OCI-LY7 (cell line): Measurements from ENCODE around the gene NINJ1. TPM values are rescaled to one million over a fixed set of nuclear protein-coding genes. Genes with fewer than 3 reads are reported as not detected.

Experiments used
- BruUV-seq: library from RNA; stranded (reverse); fragments of 400-500 nt; replicated peaks from 2 replicates; lab custom pipeline; 2021; lab: Mats Ljungman, UMichigan
- CTCF ChIA-PET: fragments of 300-600 bp; sonication (Branson Sonifier 250); formaldehyde crosslinking; loops from one replicate; lab custom pipeline; 2022; ENCODE audit warnings: antibody characterized with exemption; ENCODE audit not compliant: unreplicated experiment; lab: Charles Lee
- POLR2A ChIA-PET: fragments of 300-600 bp; sonication (Branson Sonifier 250); formaldehyde crosslinking; loops from one replicate; lab custom pipeline; 2022; ENCODE audit warnings: antibody characterized with exemption; lab: Charles Lee
- DNase-seq: peaks from one replicate; pipeline ENCODE4 v3.0.0-alpha.2; 2015; ENCODE audit warnings: low spot score
- H2AFZ ChIP-seq: fragments of 200-600 bp; sonication (generic), shearing (Covaris generic); 2 replicates; pipeline ENCODE4 v1.6.1; 2014; ENCODE audit warnings: mild to moderate bottlenecking, antibody characterized with exemption, low read length, moderate library complexity
- H3K27ac ChIP-seq: fragments of 200-600 bp; sonication (generic); 2 replicates; pipeline ENCODE4 v1.5.1; 2014; ENCODE audit warnings: mixed run types, low read depth, mild to moderate bottlenecking, moderate library complexity, low read length, inconsistent platforms; ENCODE audit not compliant: poor library complexity, severe bottlenecking
- H3K36me3 ChIP-seq: fragments of 200-600 bp; sonication (generic); 2 replicates; pipeline ENCODE4 v1.6.1; 2014; ENCODE audit warnings: mild to moderate bottlenecking, antibody characterized with exemption, low read length, moderate library complexity, mixed read lengths; ENCODE audit not compliant: insufficient read depth
- H3K4me1 ChIP-seq: fragments of 200-600 bp; sonication (generic); 2 replicates; pipeline ENCODE4 v1.5.1; 2014; ENCODE audit warnings: mild to moderate bottlenecking, low read length; ENCODE audit not compliant: insufficient read depth, poor library complexity, severe bottlenecking
- H3K4me2 ChIP-seq: fragments of 200-600 bp; sonication (generic); 2 replicates; pipeline ENCODE4 v1.6.1; 2014; ENCODE audit warnings: mild to moderate bottlenecking, low read length
- H3K4me3 ChIP-seq: fragments of 200-600 bp; sonication (generic); 2 replicates; pipeline ENCODE4 v1.5.1; 2014; ENCODE audit warnings: mild to moderate bottlenecking, low read depth, low read length; ENCODE audit not compliant: poor library complexity, severe bottlenecking
- H3K79me2 ChIP-seq: fragments of 200-600 bp; sonication (generic); 2 replicates; pipeline ENCODE4 v1.6.1; 2016; ENCODE audit warnings: low read depth, mild to moderate bottlenecking, low read length, moderate library complexity, mixed read lengths; ENCODE audit not compliant: insufficient read depth
- H3K9me2 ChIP-seq: fragments of 200-600 bp; sonication (generic); 2 replicates; pipeline ENCODE4 v1.6.1; 2016; ENCODE audit warnings: mild to moderate bottlenecking, low read length, mixed read lengths; ENCODE audit not compliant: insufficient read depth
- H3K9me3 ChIP-seq: fragments of 200-600 bp; sonication (generic); 2 replicates; pipeline ENCODE4 v1.6.1; 2014; ENCODE audit warnings: mild to moderate bottlenecking, mixed run types, low read length, mixed read lengths
- H4K20me1 ChIP-seq: fragments of 200-600 bp; sonication (generic); 2 replicates; pipeline ENCODE4 v1.6.1; 2014; ENCODE audit warnings: mild to moderate bottlenecking, antibody characterized with exemption, low read length, moderate library complexity, mixed read lengths; ENCODE audit not compliant: insufficient read depth
- CTCF ChIP-seq: fragments of 200-600 bp; sonication (generic); conservative IDR thresholded peaks from 2 replicates; pipeline ENCODE4 v1.5.1; 2014; ENCODE audit warnings: mild to moderate bottlenecking, antibody characterized with exemption, low read length, moderate library complexity, mixed read lengths
- EZH2phosphoT487 ChIP-seq: fragments of 200-600 bp; sonication (generic); IDR thresholded peaks from 2 replicates; pipeline ENCODE4 v1.6.1; 2018; ENCODE audit warnings: low read depth, borderline replicate concordance, mild to moderate bottlenecking, mixed run types, antibody characterized with exemption, low read length, moderate library complexity, mixed read lengths
- intact Hi-C: fragments of 100-400 bp; cut with micrococcal nuclease; formaldehyde crosslinking; loops from one replicate; pipeline ENCODE4 v1.10.0; 2022; ENCODE audit not compliant: unreplicated experiment
- total RNA-seq, 2 experiments: library from RNA; depleted of rRNA in 1 of 2; stranded (reverse); fragments of >200 nt in 1 of 2; shearing (Covaris generic) in 1 of 2; gene quantifications; 2 replicates each; pipeline ENCODE4 v1.2.3, GENCODE V29; 2014 to 2022

The NINJ1 gene
- total RNA-seq, 2 experiments from 2014 or later = 13.3 to 18.3 TPM

- DNase-seq = no peak
- Histone ChIP-seq H3K4me1 (peaks cover 11% of the 10 kb centered on the region), H3K9me2 (no peaks in the 10 kb centered on the region), H3K36me3 (no peaks in the 10 kb centered on the region), H3K79me2 (no peaks in the 10 kb centered on the region), H3K4me2 (no peak overlapping the region), H3K9me3 (no peaks in the 10 kb centered on the region), H3K4me3 (no peak overlapping the region), H3K27ac (no peak overlapping the region), H4K20me1 (no peaks in the 10 kb centered on the region), H2AFZ (no peak overlapping the region)
- POLR2A ChIA-PET = interaction anchor here (0.6 kb wide), 1 partner anchor 19 kb away, joined by 6 read pairs; no protein-coding TSS in a partner anchor
- CTCF ChIA-PET = no interaction called here
- BruUV-seq = no TSS peak
- intact Hi-C loops = no loop called here
- TF ChIP-seq EZH2phosphoT487 = no peak
- TF ChIP-seq CTCF = no peak
Observed at GRCh38 chr9:93126151-93126781, 7.8 kb downstream of the NINJ1 start.

- H3K27ac ChIP-seq = no peak overlapping the region
- POLR2A ChIA-PET = interaction anchor here (0.6 kb wide), 1 partner anchor 20 kb away, joined by 6 read pairs; no protein-coding TSS in a partner anchor
- H3K79me2 ChIP-seq = no peaks in the 10 kb centered on the region
Observed at GRCh38 chr9:93125331-93125894, 8.6 kb downstream of the NINJ1 start.

More at GRCh38 chr9:93125331-93125894, 8.6 kb downstream of the NINJ1 start:
- intact Hi-C loops = no loop called here
- no TSS peak for BruUV-seq
- CTCF ChIA-PET = no interaction called here
- no peaks in the 10 kb centered on the region for H3K9me3 ChIP-seq
- no peak overlapping the region for H3K4me3 ChIP-seq
- no peak overlapping the region for H2AFZ ChIP-seq
- TF ChIP-seq EZH2phosphoT487 = no peak
- TF ChIP-seq CTCF = no peak
- no peaks in the 10 kb centered on the region for H3K9me2 ChIP-seq
- peaks cover 13% of the 10 kb centered on the region for H3K4me1 ChIP-seq
- H3K36me3 ChIP-seq = no peaks in the 10 kb centered on the region
- no peaks in the 10 kb centered on the region for H4K20me1 ChIP-seq
- DNase-seq = no peak
- H3K4me2 ChIP-seq = no peak overlapping the region
